ENCODE results near the gene SS18L1. TPM values are rescaled to one million over a fixed set of nuclear protein-coding genes. Genes with fewer than 3 reads are reported as not detected.
A peak's percentile ranks its signal among the peaks of the same experiment; 100 is the strongest.

SS18L1 gene
- total RNA-seq, 4 donors from 2014 or later: 12.4 to 23.1 (median 13.7) TPM

GRCh38 chr20:62219992-62220665 is 76.6 kb downstream of the SS18L1 start, which contains the start of gene HRH3:
HRH3 (minus strand) TSS chr20:62220278; CDS start chr20:62219970, 308 bp downstream.
- Histone ChIP-seq H3K4me3 (peak within 1 kb of the TSS in 1 of 4 donors; percentile 48), H3K27ac (no peak within 1 kb of the TSS), H3K4me1 (peaks cover 0 to 19% (median 4%) of the 10 kb centered on the region in 4 donors), H3K36me3 (no peaks in the 10 kb centered on the region), H3K27me3 (peaks cover 0 to 95% of the 10 kb centered on the region in 2 donors), H3K9me3 (no peaks in the 10 kb centered on the region)
- WGBS, 2 donors: 1% methylated on average over 27 to 37 of the region's 84 CpGs
- no peak for TF ChIP-seq POLR2A (IDR thresholded peaks at IDR 0.05)
- TF ChIP-seq EP300 (IDR thresholded peaks at IDR 0.05): no peak
- TF ChIP-seq, protein P1, sequence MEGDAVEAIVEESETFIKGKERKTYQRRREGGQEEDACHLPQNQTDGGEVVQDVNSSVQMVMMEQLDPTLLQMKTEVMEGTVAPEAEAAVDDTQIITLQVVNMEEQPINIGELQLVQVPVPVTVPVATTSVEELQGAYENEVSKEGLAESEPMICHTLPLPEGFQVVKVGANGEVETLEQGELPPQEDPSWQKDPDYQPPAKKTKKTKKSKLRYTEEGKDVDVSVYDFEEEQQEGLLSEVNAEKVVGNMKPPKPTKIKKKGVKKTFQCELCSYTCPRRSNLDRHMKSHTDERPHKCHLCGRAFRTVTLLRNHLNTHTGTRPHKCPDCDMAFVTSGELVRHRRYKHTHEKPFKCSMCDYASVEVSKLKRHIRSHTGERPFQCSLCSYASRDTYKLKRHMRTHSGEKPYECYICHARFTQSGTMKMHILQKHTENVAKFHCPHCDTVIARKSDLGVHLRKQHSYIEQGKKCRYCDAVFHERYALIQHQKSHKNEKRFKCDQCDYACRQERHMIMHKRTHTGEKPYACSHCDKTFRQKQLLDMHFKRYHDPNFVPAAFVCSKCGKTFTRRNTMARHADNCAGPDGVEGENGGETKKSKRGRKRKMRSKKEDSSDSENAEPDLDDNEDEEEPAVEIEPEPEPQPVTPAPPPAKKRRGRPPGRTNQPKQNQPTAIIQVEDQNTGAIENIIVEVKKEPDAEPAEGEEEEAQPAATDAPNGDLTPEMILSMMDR (IDR thresholded peaks at IDR 0.05): no peak
- DNase-seq (ENCODE audit: low spot score in 2 of 2): no peak

DNA sequence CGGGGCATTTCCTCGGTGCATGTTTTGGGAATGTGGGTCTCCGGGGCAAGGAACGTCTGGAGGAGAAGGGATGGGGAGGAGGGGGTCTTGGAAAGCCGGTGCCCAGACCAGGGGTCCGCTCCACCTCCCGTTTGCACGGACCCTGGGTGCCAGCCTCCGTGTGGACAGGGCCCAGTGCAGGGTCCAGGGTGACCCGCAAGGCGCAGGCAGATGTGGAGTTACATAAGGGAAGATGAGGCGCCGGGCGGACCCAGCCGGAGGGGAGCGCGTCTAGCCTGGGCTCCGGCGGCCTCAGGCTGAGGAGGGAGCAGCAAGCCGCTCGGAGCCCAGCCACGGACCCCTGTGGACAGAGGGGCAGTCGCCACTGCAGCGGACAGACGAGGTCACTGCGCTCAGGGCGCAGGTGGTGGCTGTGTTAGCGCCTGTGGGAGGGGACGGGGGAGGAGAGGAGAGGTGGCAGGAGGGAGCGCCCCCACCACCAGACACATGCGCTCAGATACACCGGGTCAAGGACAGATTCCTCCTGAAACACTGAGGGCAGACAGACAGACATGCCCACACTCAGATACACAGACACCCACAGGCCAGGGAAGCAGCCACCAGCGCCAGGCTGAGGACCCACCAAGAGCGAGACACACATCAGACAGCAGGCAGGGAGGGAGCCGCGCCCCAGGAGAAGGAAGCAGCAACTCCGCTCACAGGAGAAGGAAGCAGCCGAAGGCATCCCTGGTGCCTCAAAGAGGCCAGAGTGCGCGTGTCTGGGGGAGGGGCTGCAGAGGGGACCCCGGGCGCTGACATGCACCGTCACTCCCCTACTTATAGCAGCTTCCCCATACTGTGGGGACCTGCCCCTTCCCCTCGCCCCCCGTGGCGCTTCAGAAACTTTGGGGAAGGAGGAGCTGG is 77.3 kb downstream of the SS18L1 start:
- H3K4me3 ChIP-seq: no peak overlapping the region
- 2 to 3% methylated on average over 37 to 46 of the region's 46 CpGs for WGBS, 2 donors
- H3K36me3 ChIP-seq: no peaks in the 10 kb centered on the region
- H3K27me3 ChIP-seq: peaks cover 0 to 95% of the 10 kb centered on the region in 2 donors
- TF ChIP-seq POLR2A (IDR thresholded peaks at IDR 0.05) (no peak), EP300 (IDR thresholded peaks at IDR 0.05) (no peak)
- TF ChIP-seq, protein P1 (IDR thresholded peaks at IDR 0.05): no peak
- H3K4me1 ChIP-seq: peaks cover 0 to 19% (median 4%) of the 10 kb centered on the region in 4 donors
- DNase-seq (ENCODE audit: low spot score in 2 of 2): no peak
- no peak overlapping the region for H3K27ac ChIP-seq
- no peaks in the 10 kb centered on the region for H3K9me3 ChIP-seq

DNA sequence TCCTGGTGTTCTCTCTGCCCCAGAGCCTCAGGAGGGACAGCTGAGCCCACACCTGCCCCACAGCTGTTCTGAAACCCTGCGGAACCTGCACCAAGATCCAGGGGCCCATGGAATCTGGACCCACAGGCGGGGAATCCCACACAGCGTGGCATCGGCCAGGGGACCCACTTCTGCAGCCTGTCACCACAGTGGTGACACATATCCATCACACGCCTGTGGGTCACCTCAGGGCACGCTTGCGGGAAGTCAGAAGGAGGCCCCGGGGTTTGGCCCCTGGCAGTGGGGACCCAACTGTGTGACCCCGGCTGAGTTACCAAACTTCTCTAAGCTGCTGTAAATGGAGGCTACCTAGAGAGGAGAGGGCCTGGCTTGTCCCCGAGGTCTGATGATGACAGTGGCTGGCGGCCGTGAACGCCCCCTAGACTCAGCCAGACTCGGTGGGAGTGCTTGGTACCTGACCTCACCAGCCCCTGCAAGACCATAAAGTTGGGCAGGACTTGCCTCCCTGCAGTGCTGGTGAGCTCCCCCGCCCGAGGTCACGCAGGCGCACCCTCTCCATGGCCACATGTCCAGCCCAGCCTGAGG is 78.8 kb downstream of the SS18L1 start:
- WGBS, 2 donors: 73 to 77% methylated on average over 9 to 11 of the region's 18 CpGs
- Histone ChIP-seq H3K4me3 (no peak overlapping the region), H3K9me3 (no peaks in the 10 kb centered on the region), H3K4me1 (peaks cover 0 to 19% (median 4%) of the 10 kb centered on the region in 4 donors), H3K27ac (no peak overlapping the region), H3K27me3 (peaks cover 0 to 95% of the 10 kb centered on the region in 2 donors), H3K36me3 (no peaks in the 10 kb centered on the region)
- TF ChIP-seq, protein P1 (IDR thresholded peaks at IDR 0.05): no peak
- no peak for TF ChIP-seq POLR2A (IDR thresholded peaks at IDR 0.05)
- no peak for TF ChIP-seq EP300 (IDR thresholded peaks at IDR 0.05)
- no peak for DNase-seq (ENCODE audit: low spot score in 2 of 2)

DNA sequence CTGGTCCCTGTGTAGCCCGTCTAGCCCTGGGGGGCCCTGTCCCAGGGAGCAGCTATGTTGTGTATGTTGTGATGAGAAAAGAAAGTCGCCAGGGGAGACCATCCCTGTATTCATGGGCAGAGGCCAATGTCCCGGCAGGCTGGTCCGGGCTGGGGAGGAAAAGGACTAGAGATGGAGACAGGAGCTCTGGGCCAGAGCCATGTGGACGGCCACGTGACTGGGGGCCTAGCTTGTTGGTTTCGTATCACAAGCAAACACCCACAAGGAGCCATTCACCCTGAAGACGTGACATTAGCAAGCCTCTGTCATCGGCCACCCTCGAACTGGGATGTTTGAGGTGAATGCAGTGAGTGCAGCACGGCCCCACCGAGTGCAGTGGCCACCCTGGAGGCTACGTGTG is 79.4 kb downstream of the SS18L1 start:
- H3K27me3 ChIP-seq: peaks cover 0 to 95% of the 10 kb centered on the region in 2 donors
- no peaks in the 10 kb centered on the region for H3K9me3 ChIP-seq
- H3K36me3 ChIP-seq: no peaks in the 10 kb centered on the region
- 76 to 85% methylated on average over 7 to 11 of the region's 13 CpGs for WGBS, 2 donors
- no peak overlapping the region for H3K4me3 ChIP-seq
- no peak for TF ChIP-seq EP300 (IDR thresholded peaks at IDR 0.05)
- TF ChIP-seq, protein P1 (IDR thresholded peaks at IDR 0.05): no peak
- H3K27ac ChIP-seq: no peak overlapping the region
- peaks cover 0 to 19% (median 4%) of the 10 kb centered on the region in 4 donors for H3K4me1 ChIP-seq
- DNase-seq (ENCODE audit: low spot score in 2 of 2): no peak
